Measurements from ENCODE around the gene FAM234A.
A peak's percentile ranks its signal among the peaks of the same experiment; 100 is the strongest.
"Not testable (repeated sequence)": the region's sequence is repeated elsewhere in the genome, so short reads cannot be mapped to it uniquely, and the experiment has no call there.

FAM234A gene

GRCh38 chr16:266258-267164 lies 31.9 kb downstream of the FAM234A start:
- DNase-seq: no peak

- DNase-seq: not testable (repeated sequence)
Measured at GRCh38 chr16:267562-267961, 32.9 kb downstream of the FAM234A start.

- no peak for DNase-seq
Measured at GRCh38 chr16:268141-269053, 33.8 kb downstream of the FAM234A start.

GRCh38 chr16:269061-269796 lies 34.6 kb downstream of the FAM234A start:
- no peak for DNase-seq

- no peak for DNase-seq
Measured at GRCh38 chr16:270381-271255, 36.0 kb downstream of the FAM234A start.

GRCh38 chr16:272633-273546 lies 38.3 kb downstream of the FAM234A start:
- DNase-seq: no peak

- DNase-seq: no peak
Measured at GRCh38 chr16:273547-274421, 39.2 kb downstream of the FAM234A start.

GRCh38 chr16:275041-275641 lies 40.5 kb downstream of the FAM234A start:
- peak in 1 of 2 experiments; percentile 7 for DNase-seq

GRCh38 chr16:275786-276232 lies 41.2 kb downstream of the FAM234A start, which contains the start of gene RGS11:
TSS of gene RGS11 (minus strand) at chr16:275944. CDS start at chr16:275911, 33 bp downstream.
- DNase-seq: no peak

- DNase-seq: no peak
Measured at GRCh38 chr16:276426-277077, 41.9 kb downstream of the FAM234A start.

GRCh38 chr16:278863-279366 lies 44.3 kb downstream of the FAM234A start:
- DNase-seq: no peak

GRCh38 chr16:279531-279930 lies 44.9 kb downstream of the FAM234A start:
- no peak for DNase-seq

- DNase-seq: no peak
Measured at GRCh38 chr16:280005-280460, 45.4 kb downstream of the FAM234A start.

- no peak for DNase-seq
Measured at GRCh38 chr16:280552-280951, 45.9 kb downstream of the FAM234A start, which contains the start of gene ARHGDIG. TSS of gene ARHGDIG (plus strand) at chr16:280591. CDS start at chr16:280681, 90 bp downstream.

GRCh38 chr16:280991-281659 lies 46.5 kb downstream of the FAM234A start:
- no peak for DNase-seq

- no peak for DNase-seq
Measured at GRCh38 chr16:281660-282255, 47.1 kb downstream of the FAM234A start.

GRCh38 chr16:282491-282890 lies 47.9 kb downstream of the FAM234A start:
- DNase-seq: no peak
